Activated effector memory CD4-positive, alpha-beta T cell treated with anti-CD3 and anti-CD28 coated beads, Interleukin-2, amount 50 U/mL, for 16 hours (primary cell): ENCODE results near the gene KLF1.
"Not testable (repeated sequence)": the region's sequence is repeated elsewhere in the genome, so short reads cannot be mapped to it uniquely, and the experiment has no call there.

Experiments
- DNase-seq: peaks from one replicate; pipeline ENCODE4 v3.0.0-alpha.2; 2020

The KLF1 gene

GRCh38 chr19:12886969-12887747 lies at the start of gene KLF1:
KLF1 (minus strand) TSS chr19:12887201; CDS start chr19:12887140, 61 bp downstream.
- DNase-seq: no peak

- no peak for DNase-seq
These were observed 49.6 kb upstream of the KLF1 start for GRCh38 chr19:12936582-12936981.

- no peak for DNase-seq
These were observed 48.1 kb upstream of the KLF1 start for GRCh38 chr19:12935071-12935470.

GRCh38 chr19:12933287-12934072 lies 46.5 kb upstream of the KLF1 start, which contains the start of gene FARSA:
FARSA (minus strand) TSS chr19:12933711; CDS start chr19:12933696, 15 bp downstream.
- DNase-seq: peak; percentile 95

GRCh38 chr19:12932392-12933286 lies 45.6 kb upstream of the KLF1 start:
- no peak for DNase-seq

- DNase-seq: no peak
These were observed 43.1 kb upstream of the KLF1 start for GRCh38 chr19:12930002-12930645.

GRCh38 chr19:12924621-12925310 lies 37.8 kb upstream of the KLF1 start:
- no peak for DNase-seq

GRCh38 chr19:12922959-12923358 lies 36.0 kb upstream of the KLF1 start:
- no peak for DNase-seq

- no peak for DNase-seq
These were observed 34.0 kb upstream of the KLF1 start for GRCh38 chr19:12921047-12921446.

GRCh38 chr19:12918253-12918652 lies 31.3 kb upstream of the KLF1 start:
- no peak for DNase-seq

GRCh38 chr19:12915860-12916259 lies 28.9 kb upstream of the KLF1 start:
- not testable (repeated sequence) for DNase-seq

- peak; percentile 75 for DNase-seq
These were observed 27.1 kb upstream of the KLF1 start for GRCh38 chr19:12913851-12914690.

GRCh38 chr19:12913011-12913561 lies 26.1 kb upstream of the KLF1 start:
- no peak for DNase-seq

- no peak for DNase-seq
These were observed 25.6 kb upstream of the KLF1 start for GRCh38 chr19:12912571-12912970.

- no peak for DNase-seq
These were observed 20.2 kb upstream of the KLF1 start for GRCh38 chr19:12907166-12907565.

- DNase-seq: no peak
These were observed 13.0 kb upstream of the KLF1 start for GRCh38 chr19:12899891-12900518.

- DNase-seq: no peak
These were observed 9.5 kb upstream of the KLF1 start for GRCh38 chr19:12896460-12896859.

GRCh38 chr19:12893582-12893981 lies 6.6 kb upstream of the KLF1 start:
- DNase-seq: no peak

GRCh38 chr19:12891553-12892021 lies 4.6 kb upstream of the KLF1 start:
- no peak for DNase-seq
